HUES48 (cell line): Measurements from ENCODE around the gene CDR2L.
A peak's percentile ranks its signal among the peaks of the same experiment; 100 is the strongest.

Experiments
- H3K27ac ChIP-seq: one replicate; pipeline ENCODE4 v1.7.0; 2013; ENCODE audit warnings: low read depth, low read length, inconsistent platforms
- H3K27me3 ChIP-seq: 2 replicates; pipeline ENCODE4 v1.6.1; 2013; ENCODE audit warnings: mild to moderate bottlenecking, low read length; ENCODE audit not compliant: control insufficient read depth, insufficient read depth
- H3K36me3 ChIP-seq: 2 replicates; pipeline ENCODE4 v1.6.1; 2013; ENCODE audit warnings: low read length; ENCODE audit not compliant: control insufficient read depth, insufficient read depth
- H3K4me1 ChIP-seq: 2 replicates; pipeline ENCODE4 v1.6.1; 2013; ENCODE audit warnings: mild to moderate bottlenecking, low read length; ENCODE audit not compliant: control insufficient read depth, insufficient read depth
- H3K4me3 ChIP-seq: 2 replicates; pipeline ENCODE4 v1.5.1; 2013; ENCODE audit warnings: mild to moderate bottlenecking, low read depth, low read length
- H3K9ac ChIP-seq: 2 replicates; pipeline ENCODE4 v1.6.1; 2013; ENCODE audit warnings: mild to moderate bottlenecking, low read depth, low read length, moderate library complexity
- H3K9me3 ChIP-seq: 2 replicates; pipeline ENCODE4 v1.6.1; 2013; ENCODE audit warnings: low read length; ENCODE audit not compliant: control insufficient read depth, insufficient read depth

Gene CDR2L

DNA sequence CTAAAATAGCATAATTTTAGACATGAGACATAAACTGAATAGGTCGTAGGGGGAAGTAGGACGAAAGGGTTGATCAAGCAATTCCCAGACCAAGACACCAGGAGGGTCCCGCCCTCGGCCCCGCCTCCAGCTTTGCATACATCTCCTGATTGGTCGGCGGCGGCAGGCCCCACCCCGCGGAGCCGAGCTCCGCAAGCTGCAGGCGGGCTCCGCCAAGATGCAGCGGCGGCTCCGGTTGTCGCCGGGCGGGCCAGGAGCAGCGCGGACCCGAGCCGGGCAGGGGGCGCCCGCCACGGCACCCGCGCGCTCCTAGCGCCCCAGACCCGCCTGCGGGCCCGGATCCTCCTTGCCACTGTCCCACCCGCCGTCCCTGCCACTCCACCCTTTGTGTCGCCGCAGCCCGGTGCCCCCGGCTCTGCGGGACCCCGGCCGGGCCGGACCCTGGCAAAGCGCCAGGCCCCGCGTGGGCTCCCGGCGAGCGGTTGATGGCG lies at the start of gene CDR2L:
TSS of gene CDR2L (plus strand) at position 215 of the 491 bp plus-strand sequence. CDS start 412 bp downstream, outside the sequence.
- Histone ChIP-seq H3K4me3 (peak within 1 kb of the TSS; percentile 66), H3K9me3 (no peaks in the 10 kb centered on the region), H3K9ac (peak within 1 kb of the TSS; percentile 49; the same call in 1 of the 2 replicates), H3K36me3 (0 out of 2 replicates have a peak, but pooled peaks cover under 1% of the 10 kb centered on the region), H3K4me1 (peaks cover 8% of the 10 kb centered on the region), H3K27me3 (no peaks in the 10 kb centered on the region), H3K27ac (peak within 1 kb of the TSS; percentile 69)

DNA sequence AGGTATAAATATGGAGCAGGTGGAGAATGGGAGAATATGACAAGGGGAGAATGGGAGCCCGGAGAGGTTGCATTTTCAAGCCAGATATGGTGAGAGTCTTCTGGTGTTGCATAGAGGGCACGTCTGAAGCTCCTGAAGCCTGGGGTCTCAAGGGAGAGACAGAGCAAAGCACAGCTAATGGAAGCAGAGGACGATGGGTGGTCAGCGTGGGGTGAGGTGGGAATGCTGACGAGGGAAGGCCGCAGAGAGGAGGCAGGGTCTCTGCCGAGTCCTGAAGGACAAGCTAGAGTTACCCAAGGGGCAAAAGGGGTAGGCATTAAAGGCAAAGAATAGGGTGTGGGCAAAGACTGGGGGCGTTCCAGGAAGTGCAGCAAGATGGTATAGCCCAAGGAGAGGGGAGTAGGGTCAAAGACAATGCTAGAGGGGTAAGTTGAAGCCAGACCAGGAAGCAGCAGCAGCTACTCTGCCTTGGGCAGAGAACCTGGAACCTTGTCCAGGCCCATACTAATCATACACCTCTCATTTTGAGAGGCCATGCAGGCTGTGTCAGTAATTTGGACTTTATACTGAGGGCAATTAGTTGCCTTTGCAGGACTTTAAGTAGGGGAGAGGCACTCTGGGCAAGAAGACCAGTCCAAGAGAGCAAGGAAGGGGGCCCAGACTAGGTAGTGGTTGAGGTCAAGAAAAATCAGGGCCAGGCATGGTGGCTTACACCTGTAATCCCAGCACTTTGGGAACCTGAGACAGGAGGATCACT lies 49.1 kb upstream of the CDR2L start:
- H3K36me3 ChIP-seq, result no peaks in the 10 kb centered on the region
- H3K4me1 ChIP-seq, result 0 out of 2 replicates have a peak, but pooled peaks cover 5% of the 10 kb centered on the region
- H3K9ac ChIP-seq, result no peak overlapping the region
- no peak overlapping the region for H3K4me3 ChIP-seq
- H3K9me3 ChIP-seq, result no peaks in the 10 kb centered on the region
- peaks cover 62% of the 10 kb centered on the region for H3K27me3 ChIP-seq
- H3K27ac ChIP-seq, result no peak overlapping the region

DNA sequence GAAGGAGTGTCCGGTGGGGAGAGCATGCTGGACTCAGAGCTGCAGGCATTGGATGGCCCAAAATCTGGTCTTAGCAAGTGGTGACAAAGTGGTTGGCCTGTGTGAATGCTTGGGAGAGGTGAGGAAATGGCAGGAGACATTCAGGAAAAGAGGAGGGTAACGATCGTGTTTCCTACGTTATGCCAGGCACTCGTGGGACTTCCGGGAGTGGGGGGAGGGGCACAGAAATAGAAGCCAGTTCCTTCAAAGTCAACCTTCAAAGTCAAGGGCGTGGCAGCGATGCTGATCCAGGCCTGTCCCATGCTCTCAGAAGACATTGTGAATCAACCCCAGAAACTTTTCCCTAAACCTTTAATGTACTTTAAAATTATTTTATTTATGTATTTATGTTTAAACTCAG lies 47.9 kb upstream of the CDR2L start:
- Histone ChIP-seq H3K9me3 (no peaks in the 10 kb centered on the region), H3K36me3 (no peaks in the 10 kb centered on the region), H3K27ac (no peak overlapping the region), H3K4me1 (peaks cover 12% of the 10 kb centered on the region), H3K9ac (no peak overlapping the region), H3K4me3 (no peak overlapping the region), H3K27me3 (peaks cover 51% of the 10 kb centered on the region)

DNA sequence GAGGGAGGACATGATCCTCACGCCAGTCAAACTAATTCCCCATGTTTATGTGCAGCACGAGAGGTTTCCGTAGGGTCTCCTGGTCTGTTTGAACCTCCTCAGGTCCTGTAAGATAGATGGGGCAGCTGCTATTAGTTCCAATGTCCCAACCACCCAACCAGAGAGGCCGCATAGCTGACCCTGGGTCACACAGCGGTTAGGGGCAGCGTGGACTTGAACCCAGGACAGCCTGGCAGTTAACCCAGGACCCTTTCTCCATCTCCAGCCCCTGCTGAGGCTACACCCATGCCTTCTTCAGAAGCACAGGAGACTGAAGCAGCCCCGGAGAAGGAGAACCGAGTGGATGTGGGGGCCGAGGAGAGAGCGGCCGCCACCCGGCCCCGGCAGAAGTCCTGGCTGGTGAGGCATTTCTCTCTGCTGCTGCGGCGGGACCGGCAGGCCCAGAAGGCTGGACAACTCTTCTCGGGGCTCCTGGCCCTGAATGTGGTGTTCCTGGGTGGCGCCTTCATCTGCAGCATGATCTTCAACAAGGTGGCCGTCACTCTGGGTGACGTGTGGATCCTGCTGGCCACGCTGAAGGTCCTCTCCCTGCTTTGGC lies 46.2 kb upstream of the CDR2L start:
- no peaks in the 10 kb centered on the region for H3K36me3 ChIP-seq
- no peaks in the 10 kb centered on the region for H3K9me3 ChIP-seq
- H3K27me3 ChIP-seq, result peaks cover 34% of the 10 kb centered on the region
- no peak overlapping the region for H3K4me3 ChIP-seq
- H3K9ac ChIP-seq, result no peak overlapping the region
- H3K27ac ChIP-seq, result no peak overlapping the region
- H3K4me1 ChIP-seq, result peaks cover 7% of the 10 kb centered on the region

DNA sequence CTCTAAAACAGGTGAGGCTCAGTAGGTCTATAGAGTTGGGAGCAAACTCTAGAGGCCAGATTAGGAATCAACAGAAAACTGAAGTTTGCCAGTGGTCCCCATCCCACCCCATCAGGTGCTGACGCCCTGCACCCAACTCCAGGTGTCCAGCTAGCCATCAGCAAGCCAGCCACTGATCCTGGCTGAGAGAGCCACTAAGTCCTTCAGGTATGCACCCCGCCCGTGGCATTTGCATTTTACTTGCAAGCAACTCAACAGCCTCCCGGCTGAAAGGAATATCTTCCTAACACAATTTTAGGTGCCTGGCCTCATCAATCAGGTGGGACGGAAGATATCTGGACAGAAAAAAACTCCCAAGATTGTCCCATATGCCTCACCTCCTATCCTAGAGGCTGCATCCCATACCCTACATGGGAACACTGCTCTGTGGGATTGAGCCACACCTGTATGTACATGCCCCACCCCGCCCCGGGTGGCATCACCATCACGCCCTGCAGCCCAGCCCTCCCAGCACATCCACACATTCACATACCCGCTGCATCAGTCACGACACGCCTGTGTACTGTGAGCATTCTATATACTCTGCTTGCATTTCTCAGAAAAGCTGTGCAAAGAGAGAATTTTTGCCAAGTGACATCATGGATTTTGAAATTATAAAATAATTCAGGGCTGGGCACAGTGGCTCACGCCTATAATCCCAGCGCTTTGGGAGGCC lies 43.5 kb upstream of the CDR2L start:
- peaks cover 7% of the 10 kb centered on the region for H3K27me3 ChIP-seq
- no peak overlapping the region for H3K27ac ChIP-seq
- no peak overlapping the region for H3K9ac ChIP-seq
- no peaks in the 10 kb centered on the region for H3K36me3 ChIP-seq
- H3K9me3 ChIP-seq, result no peaks in the 10 kb centered on the region
- H3K4me1 ChIP-seq, result peaks cover 7% of the 10 kb centered on the region
- no peak overlapping the region for H3K4me3 ChIP-seq

DNA sequence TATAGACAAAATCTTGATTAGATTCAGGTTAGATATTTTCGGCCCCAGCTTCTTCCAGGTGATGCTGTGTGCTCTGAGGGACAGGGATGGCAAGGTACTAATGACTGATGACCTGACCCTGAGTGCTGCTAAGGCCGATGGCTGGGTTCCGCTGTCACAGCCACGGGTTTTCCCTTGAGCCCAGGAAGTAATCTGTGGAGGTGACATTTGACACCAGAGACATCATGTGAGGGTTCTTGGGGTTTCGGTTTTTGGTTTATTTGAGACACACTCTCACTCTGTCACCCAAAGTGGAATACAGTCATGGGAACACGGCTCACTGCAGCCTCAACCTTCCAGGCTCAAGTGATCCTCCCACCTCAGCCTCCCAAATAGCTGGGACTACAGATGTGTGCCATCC lies 41.9 kb upstream of the CDR2L start:
- H3K4me1 ChIP-seq, result peaks cover 7% of the 10 kb centered on the region
- H3K9ac ChIP-seq, result no peak overlapping the region
- no peak overlapping the region for H3K4me3 ChIP-seq
- H3K36me3 ChIP-seq, result no peaks in the 10 kb centered on the region
- no peaks in the 10 kb centered on the region for H3K9me3 ChIP-seq
- no peaks in the 10 kb centered on the region for H3K27me3 ChIP-seq
- no peak overlapping the region for H3K27ac ChIP-seq

DNA sequence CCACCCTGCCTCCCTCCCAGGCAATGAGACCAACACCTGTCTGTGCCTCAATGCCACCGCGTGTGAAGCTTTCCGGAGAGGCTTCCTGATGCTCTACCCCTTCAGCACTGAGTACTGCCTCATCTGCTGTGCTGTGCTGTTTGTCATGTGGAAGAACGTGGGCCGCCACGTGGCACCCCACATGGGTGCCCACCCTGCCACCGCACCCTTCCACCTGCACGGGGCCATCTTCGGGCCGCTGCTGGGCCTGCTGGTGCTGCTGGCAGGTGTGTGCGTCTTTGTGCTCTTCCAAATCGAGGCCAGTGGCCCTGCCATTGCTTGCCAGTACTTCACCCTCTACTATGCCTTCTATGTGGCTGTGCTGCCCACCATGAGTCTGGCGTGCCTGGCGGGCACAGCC lies 40.8 kb upstream of the CDR2L start:
- H3K4me1 ChIP-seq, result peaks cover 7% of the 10 kb centered on the region
- no peak overlapping the region for H3K4me3 ChIP-seq
- no peak overlapping the region for H3K9ac ChIP-seq
- H3K27ac ChIP-seq, result no peak overlapping the region
- H3K9me3 ChIP-seq, result no peaks in the 10 kb centered on the region
- no peaks in the 10 kb centered on the region for H3K36me3 ChIP-seq
- H3K27me3 ChIP-seq, result no peaks in the 10 kb centered on the region

DNA sequence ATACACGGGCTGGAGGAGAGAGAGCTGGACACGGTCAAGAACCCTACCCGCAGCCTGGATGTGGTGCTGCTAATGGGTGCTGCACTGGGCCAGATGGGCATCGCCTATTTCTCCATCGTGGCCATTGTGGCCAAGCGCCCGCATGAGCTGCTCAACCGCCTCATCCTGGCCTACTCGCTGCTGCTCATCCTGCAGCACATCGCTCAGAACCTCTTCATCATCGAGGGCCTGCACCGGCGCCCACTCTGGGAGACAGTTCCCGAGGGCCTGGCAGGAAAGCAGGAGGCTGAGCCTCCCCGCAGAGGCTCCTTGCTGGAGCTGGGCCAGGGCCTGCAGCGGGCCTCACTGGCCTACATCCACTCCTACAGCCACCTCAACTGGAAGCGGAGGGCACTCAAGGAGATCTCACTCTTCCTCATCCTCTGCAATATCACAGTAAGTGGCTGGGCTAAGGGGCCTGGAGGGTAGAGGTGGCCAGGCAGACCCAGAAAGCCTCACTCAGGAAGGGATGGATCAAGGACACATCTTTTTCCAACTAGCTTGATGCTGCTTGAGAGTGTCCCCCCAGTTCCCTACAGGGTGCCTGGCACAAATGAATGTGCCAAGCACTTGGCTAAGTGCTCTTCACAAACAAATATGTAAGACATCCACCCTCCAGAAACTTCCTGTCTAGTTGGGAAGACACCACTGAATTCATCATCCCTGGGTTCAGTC lies 40.2 kb upstream of the CDR2L start:
- Histone ChIP-seq H3K27me3 (no peaks in the 10 kb centered on the region), H3K27ac (no peak overlapping the region), H3K9ac (no peak overlapping the region), H3K9me3 (no peaks in the 10 kb centered on the region), H3K4me1 (peaks cover 8% of the 10 kb centered on the region), H3K4me3 (no peak overlapping the region), H3K36me3 (no peaks in the 10 kb centered on the region)

DNA sequence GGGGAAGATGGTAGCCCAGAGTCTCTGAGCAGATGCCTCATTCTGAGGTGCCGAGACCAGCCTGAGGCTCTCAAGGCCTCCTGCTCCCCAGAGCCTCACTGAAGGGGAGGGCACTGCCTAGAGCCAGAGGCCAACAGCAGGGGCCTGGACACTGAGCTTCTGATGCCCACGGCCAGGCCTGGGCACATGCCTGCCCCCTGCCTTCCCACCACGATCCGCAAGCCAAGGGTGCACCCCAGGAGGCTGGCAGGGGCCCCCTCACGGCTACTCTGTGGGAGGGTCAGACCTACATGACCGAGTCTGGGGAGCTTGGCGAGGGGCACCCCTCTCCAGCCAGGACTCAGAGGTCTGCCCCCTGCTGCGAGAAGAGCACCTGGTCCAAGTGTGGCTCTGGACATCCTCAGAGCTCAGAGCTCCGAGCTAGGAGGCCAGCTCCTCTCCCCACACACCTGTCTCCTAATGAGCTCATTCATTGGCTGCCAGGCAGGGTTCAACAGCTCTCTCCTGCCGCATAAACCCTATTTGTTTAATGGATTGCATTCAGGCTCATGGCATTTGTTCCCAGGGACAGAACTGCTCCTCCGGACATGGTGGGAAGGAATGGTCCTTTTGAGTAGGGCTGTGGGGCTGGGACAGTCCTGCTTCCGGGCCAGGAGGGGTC lies 37.8 kb upstream of the CDR2L start:
- no peak overlapping the region for H3K9ac ChIP-seq
- H3K9me3 ChIP-seq, result no peaks in the 10 kb centered on the region
- no peaks in the 10 kb centered on the region for H3K27me3 ChIP-seq
- H3K27ac ChIP-seq, result no peak overlapping the region
- H3K36me3 ChIP-seq, result no peaks in the 10 kb centered on the region
- H3K4me1 ChIP-seq, result peaks cover 3% of the 10 kb centered on the region; the same call in 1 of the 2 replicates
- H3K4me3 ChIP-seq, result no peak overlapping the region

DNA sequence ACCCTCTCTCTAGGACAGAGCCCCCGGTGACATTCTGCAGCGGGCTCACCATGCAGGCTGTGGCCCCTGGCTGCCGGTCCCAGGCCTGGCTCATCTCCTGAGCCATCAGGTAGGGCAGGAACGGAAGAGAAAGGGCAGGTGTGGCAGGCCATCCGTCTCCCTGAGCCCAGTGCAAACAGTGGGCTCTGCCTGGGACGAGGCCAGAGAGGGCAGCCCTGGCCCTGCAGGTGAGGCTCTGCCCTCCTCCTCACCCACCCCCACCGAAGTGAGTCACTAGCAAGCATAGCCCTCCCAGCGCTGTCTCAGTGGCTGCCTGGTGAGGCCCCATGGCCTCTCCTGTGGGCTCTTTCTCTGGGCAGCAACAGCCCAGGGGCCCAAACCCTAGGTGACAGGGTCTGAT lies 37.2 kb upstream of the CDR2L start:
- Histone ChIP-seq H3K4me3 (no peak overlapping the region), H3K4me1 (peaks cover 3% of the 10 kb centered on the region; the same call in 1 of the 2 replicates), H3K27ac (no peak overlapping the region), H3K27me3 (no peaks in the 10 kb centered on the region), H3K36me3 (no peaks in the 10 kb centered on the region), H3K9ac (no peak overlapping the region), H3K9me3 (no peaks in the 10 kb centered on the region)
